Endothelial cell of umbilical vein (primary cell): ENCODE data around the gene JUNB. TPM values are rescaled to one million over a fixed set of nuclear protein-coding genes. Genes with fewer than 3 reads are reported as not detected.

Experiments
- BruUV-seq: library from RNA; stranded (reverse); fragments of 400-500 nt; replicated peaks from 2 replicates; lab custom pipeline; 2021; lab: Mats Ljungman, UMichigan
- CTCF ChIA-PET: fragments of 300-600, 350-600 bp; sonication (Branson Sonifier 250); formaldehyde crosslinking; loops from one replicate; lab custom pipeline; 2021; ENCODE audit warnings: antibody characterized with exemption, inconsistent platforms; lab: Charles Lee
- POLR2A ChIA-PET: fragments of 300-600, 350-600 bp; sonication (Branson Sonifier 250); formaldehyde crosslinking; loops from one replicate; lab custom pipeline; 2021; ENCODE audit warnings: antibody characterized with exemption, inconsistent platforms; lab: Charles Lee
- DNase-seq: peaks from one replicate; pipeline ENCODE4 v3.0.0-alpha.2; 2011; ENCODE audit warnings: low read depth, low spot score
- FAIRE-seq: peaks from 2 replicates; lab custom pipeline; 2011; peaks lifted over from hg19 to GRCh38; lab: Jason Lieb, UNC
- H2AFZ ChIP-seq: 2 replicates; pipeline ENCODE4 v1.6.0; 2012; ENCODE audit warnings: low read depth, low read length, control low read depth, inconsistent platforms
- H3K27ac ChIP-seq: 2 replicates; pipeline ENCODE4 v1.5.1; 2011; ENCODE audit warnings: low read depth, mild to moderate bottlenecking, control low read depth, low read length, moderate library complexity; ENCODE audit not compliant: insufficient read depth
- H3K27me3 ChIP-seq, 2 experiments: 2 replicates each; pipeline versions ENCODE4 v1.6.0 to v1.6.1; 2011; ENCODE audit warnings: low read length in 2 of 2, mixed read lengths in 1 of 2; ENCODE audit not compliant: control insufficient read depth in 2 of 2, insufficient read depth in 2 of 2
- H3K36me3 ChIP-seq, 2 experiments: 2 replicates in 1 of 2; 3 replicates in 1 of 2; pipeline ENCODE4 v1.5.1; 2011; ENCODE audit warnings: low read length in 2 of 2, mild to moderate bottlenecking in 1 of 2, moderate library complexity in 1 of 2; ENCODE audit not compliant: control insufficient read depth in 2 of 2, insufficient read depth in 2 of 2; ENCODE audit errors: extremely low read depth in 1 of 2
- H3K4me1 ChIP-seq: 3 replicates; pipeline ENCODE4 v1.5.1; 2011; ENCODE audit warnings: mild to moderate bottlenecking, low read length; ENCODE audit not compliant: control insufficient read depth, insufficient read depth; ENCODE audit errors: extremely low read depth
- H3K4me2 ChIP-seq: 2 replicates; pipeline ENCODE4 v1.6.1; 2011; ENCODE audit warnings: low read length, control low read depth, mixed read lengths; ENCODE audit not compliant: insufficient read depth
- H3K4me3 ChIP-seq, 3 experiments: fragments of 200-600 bp in 1 of 3; sonication (generic), shearing (Covaris generic) in 1 of 3; replicated peaks in 1 of 3; 2 replicates each; pipeline ENCODE4 v1.5.1; 2011 to 2016; ENCODE audit warnings: control low read depth in 3 of 3, low read length in 3 of 3, mild to moderate bottlenecking in 2 of 3, inconsistent platforms in 1 of 3, low read depth in 1 of 3, moderate library complexity in 1 of 3; ENCODE audit not compliant: insufficient read depth in 1 of 3
- H3K79me2 ChIP-seq: 2 replicates; pipeline ENCODE4 v1.6.0; 2012; ENCODE audit warnings: low read length, inconsistent platforms; ENCODE audit not compliant: control insufficient read depth, insufficient read depth
- H3K9ac ChIP-seq: replicated peaks from 2 replicates; pipeline ENCODE3; 2011; ENCODE audit warnings: low read length, control low read depth; ENCODE audit not compliant: insufficient read depth; ENCODE audit errors: extremely low read depth
- H3K9me1 ChIP-seq: replicated peaks from 3 replicates; pipeline ENCODE4 v1.6.0; 2011; ENCODE audit warnings: mild to moderate bottlenecking, low read length; ENCODE audit not compliant: control insufficient read depth, insufficient read depth; ENCODE audit errors: extremely low read depth
- H3K9me3 ChIP-seq: replicated peaks from 2 replicates; pipeline ENCODE4 v1.5.1; 2012; ENCODE audit warnings: low read length, inconsistent platforms; ENCODE audit not compliant: control insufficient read depth, insufficient read depth
- H4K20me1 ChIP-seq: replicated peaks from 2 replicates; pipeline ENCODE3; 2011; ENCODE audit warnings: mild to moderate bottlenecking, low read length; ENCODE audit not compliant: control insufficient read depth, insufficient read depth; ENCODE audit errors: extremely low read depth
- CTCF ChIP-seq, 2 donors: IDR thresholded peaks; 1 replicate in 1 of 2; 2 replicates in 1 of 2; pipeline ENCODE4 v1.5.1; 2011; ENCODE audit warnings: low read length in 2 of 2, mild to moderate bottlenecking in 2 of 2, moderate library complexity in 2 of 2, control low read depth in 1 of 2, inconsistent platforms in 1 of 2, low read depth in 1 of 2; ENCODE audit not compliant: insufficient read depth in 1 of 2; ENCODE audit errors: extremely low read depth in 1 of 2
- EZH2 ChIP-seq: IDR thresholded peaks from 2 replicates; pipeline ENCODE4 v1.6.1; 2012; ENCODE audit warnings: borderline replicate concordance, low read depth, mild to moderate bottlenecking, moderate library complexity, low read length, inconsistent platforms; ENCODE audit not compliant: severe bottlenecking
- FOS ChIP-seq: IDR thresholded peaks from 2 replicates; pipeline ENCODE4 v1.6.1; 2011; ENCODE audit warnings: mild to moderate bottlenecking, low read length, moderate library complexity, borderline replicate concordance; ENCODE audit not compliant: insufficient read depth
- GATA2 ChIP-seq: IDR thresholded peaks from 2 replicates; pipeline ENCODE4 v1.7.0; 2011; ENCODE audit warnings: low read depth, mild to moderate bottlenecking, moderate library complexity, mixed read lengths, low read length; ENCODE audit not compliant: insufficient read length, insufficient read depth
- JUN ChIP-seq: IDR thresholded peaks from 2 replicates; pipeline ENCODE4 v1.6.1; 2011; ENCODE audit warnings: borderline replicate concordance, low read depth; ENCODE audit not compliant: insufficient read length, insufficient read depth
- MAX ChIP-seq: IDR thresholded peaks from 2 replicates; pipeline ENCODE4 v1.6.1; 2011; ENCODE audit not compliant: insufficient read depth, insufficient read length
- MYC ChIP-seq: IDR thresholded peaks from one replicate; pipeline ENCODE4 v1.6.1; 2011; ENCODE audit warnings: mild to moderate bottlenecking, low read depth, low read length
- POLR2A ChIP-seq: IDR thresholded peaks from 2 replicates; pipeline ENCODE4 v1.6.1; 2012; ENCODE audit warnings: low read depth, mild to moderate bottlenecking, control low read depth, low read length
- POLR2AphosphoS5 ChIP-seq: IDR thresholded peaks from 2 replicates; pipeline ENCODE4 v1.6.1; 2012; ENCODE audit warnings: low read depth, mild to moderate bottlenecking, control low read depth, low read length, moderate library complexity; ENCODE audit not compliant: insufficient read depth
- dilution Hi-C: fragments of 300-500 bp; cut with MboI; formaldehyde crosslinking; loops from one replicate; pipeline ENCODE4 v1.15.0; 2019; ENCODE audit warnings: low sequenced_read_pairs; ENCODE audit not compliant: extremely low pct_ligation_motif_present
- intact Hi-C: fragments of 100-400 bp; cut with micrococcal nuclease; formaldehyde crosslinking; loops from one replicate; pipeline ENCODE4 v1.10.0; 2022
- polyA plus RNA-seq, 4 experiments: library from polyadenylated mRNA; depleted of rRNA in 3 of 4; stranded (reverse) in 3 of 4; unstranded in 1 of 4; fragments of >200 nt; gene quantifications; 2 replicates each; pipeline versions ENCODE4 v1.2.1 to v1.2.3, GENCODE V29; 2011 to 2012; ENCODE audit warnings: missing spikeins in 1 of 4
- total RNA-seq: library from RNA; stranded (reverse); gene quantifications from 2 replicates; pipeline ENCODE4 v1.2.3, GENCODE V29; 2021

JUNB gene
- total and polyA plus RNA-seq, 2 donors (not counting 3 experiments of a cell fraction or from before 2014, with no cell fraction given): 22.8 to 74.4 TPM

- BruUV-seq: no TSS peak
- POLR2A ChIA-PET: no interaction called here
- Histone ChIP-seq H3K9me3 (no peaks in the 10 kb centered on the region), H3K9ac (no peak overlapping the region), H3K27me3 (no peaks in the 10 kb centered on the region), H3K4me2 (no peak overlapping the region), H3K36me3 (no peaks in the 10 kb centered on the region), H4K20me1 (no peaks in the 10 kb centered on the region), H3K79me2 (no peaks in the 10 kb centered on the region), H3K9me1 (no peaks in the 10 kb centered on the region), H3K4me1 (peaks cover 35% of the 10 kb centered on the region), H2AFZ (peak overlapping the region; percentile 7), H3K27ac (no peak overlapping the region), H3K4me3 (no peak overlapping the region)
- DNase-seq (no peak), FAIRE-seq (no peak)
- dilution Hi-C loops (no loop called here), intact Hi-C loops (loop anchor here (10.0 kb wide), 1 partner anchor 148 kb away; the partner anchor contains the start of genes CALR and FARSA)
- CTCF ChIA-PET: interaction anchor here (1.1 to 4.7 kb wide), 3 partner anchors 8 to 20 kb away, joined by 3 to 48 read pairs (median 7); no protein-coding TSS in a partner anchor
- TF ChIP-seq CTCF (IDR thresholded peaks at IDR 0.05; ENCODE audit: extremely low read depth in 1 of 2, insufficient read depth in 1 of 2, low read depth in 1 of 2, low read length in 2 of 2) (no peak), POLR2A (no peak), FOS (no peak), EZH2 (no peak), GATA2 (no peak), JUN (no peak), MAX (no peak), POLR2AphosphoS5 (no peak), MYC (no peak)
These were observed 5.0 kb upstream of the JUNB start for GRCh38 chr19:12786141-12786870.
